Activated CD4-positive, alpha-beta T cell treated with anti-CD3 and anti-CD28 coated beads, Interleukin-2, amount 50 U/mL, for 24 hours (primary cell): ENCODE measurements around the gene SATB2.

Experiments used
- DNase-seq, 2 donors: peaks; one replicate each; pipeline ENCODE4 v3.0.0-alpha.2; 2020; ENCODE audit warnings: low read depth in 1 of 2, low spot score in 1 of 2

The SATB2 gene

GRCh38 chr2:199259671-199260070 is 198.1 kb downstream of the SATB2 start:
- no peak for DNase-seq

- no peak for DNase-seq
Observed at GRCh38 chr2:199258291-199258690, 199.4 kb downstream of the SATB2 start.

- DNase-seq, result no peak
Observed at GRCh38 chr2:199257261-199258224, 200.2 kb downstream of the SATB2 start.

DNA sequence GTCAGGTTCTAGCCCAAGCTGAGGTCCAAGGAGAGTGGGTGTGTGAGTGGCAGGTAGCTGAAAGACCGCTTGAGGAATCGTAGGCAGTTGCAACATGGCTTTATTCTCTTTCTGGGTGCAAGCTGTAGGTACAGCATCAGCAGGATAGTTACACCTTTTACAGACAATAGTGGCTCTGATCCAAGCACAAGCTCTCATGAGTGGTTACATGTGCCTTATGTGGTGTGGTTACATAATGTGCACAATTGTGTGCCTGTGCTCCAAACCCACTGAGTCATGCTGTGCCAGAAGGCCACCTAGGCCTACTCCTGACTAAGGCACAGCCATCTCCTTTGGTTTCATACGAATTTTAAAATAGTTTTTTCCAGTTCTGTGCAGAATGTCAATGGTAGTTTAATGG is 227.6 kb downstream of the SATB2 start:
- no peak for DNase-seq

DNA sequence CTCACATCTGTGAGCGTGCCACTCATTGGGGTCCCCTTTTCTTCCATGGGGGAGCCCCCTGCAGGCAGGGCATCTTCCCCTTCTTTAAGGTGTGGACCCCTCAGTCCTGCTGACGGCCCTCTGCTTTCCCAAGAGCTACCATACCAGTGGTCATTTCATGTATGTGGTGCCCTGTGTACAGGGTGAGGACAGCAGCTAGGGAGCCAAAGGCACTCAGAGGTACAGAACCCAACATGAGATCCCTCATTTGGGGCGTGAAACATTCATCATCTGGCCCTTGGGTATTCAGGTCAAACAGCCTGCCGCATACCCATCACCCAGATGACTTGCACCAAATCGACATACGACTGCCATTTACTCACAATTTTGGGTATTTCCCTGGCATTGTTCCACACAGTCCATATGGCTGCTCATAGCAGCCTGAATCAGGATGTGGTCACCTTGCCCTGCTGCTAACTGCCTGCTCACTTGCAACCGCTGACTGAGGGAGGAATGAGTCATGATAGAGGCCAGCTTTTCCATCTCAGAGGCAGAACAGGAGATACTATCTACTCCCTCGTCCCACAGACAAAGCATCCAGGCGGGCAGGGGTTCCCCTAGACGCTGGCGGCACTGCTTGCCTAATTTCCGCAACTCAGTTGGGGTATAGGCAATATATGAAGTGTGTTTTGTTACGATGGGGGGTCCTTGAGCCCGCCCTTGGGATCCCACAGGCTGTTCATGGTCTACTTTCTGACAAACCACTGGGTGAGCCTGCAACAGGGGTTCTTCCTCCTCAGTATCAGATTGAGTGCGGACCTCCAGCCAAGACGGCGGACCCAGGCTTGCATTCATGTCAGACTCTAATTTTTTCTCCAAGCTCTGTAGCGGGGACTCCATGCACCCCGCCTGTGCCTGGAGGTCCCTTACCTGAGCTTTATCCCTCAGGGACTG is 228.6 kb downstream of the SATB2 start:
- DNase-seq, result no peak

DNA sequence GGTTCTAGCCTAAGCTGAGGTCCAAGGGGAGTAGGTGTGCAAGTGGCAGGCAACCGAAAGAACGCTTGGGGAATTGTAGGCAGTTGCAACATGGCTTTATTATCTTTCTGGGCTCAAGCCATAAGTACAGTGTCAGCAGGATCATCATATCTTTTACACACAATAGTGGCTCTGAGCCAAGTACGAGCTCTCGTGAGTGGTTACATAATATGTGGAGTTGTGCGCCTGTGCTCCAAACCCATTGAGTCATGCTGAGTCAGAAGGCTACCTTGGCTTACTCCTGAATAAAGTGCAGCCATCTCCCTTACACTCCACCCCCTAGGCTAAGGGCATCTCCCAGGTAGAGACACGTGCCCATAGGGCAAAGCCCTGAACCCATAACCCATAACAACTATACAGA is 233.9 kb downstream of the SATB2 start:
- no peak for DNase-seq

GRCh38 chr2:199220920-199221319 is 236.8 kb downstream of the SATB2 start:
- DNase-seq, result no peak

DNA sequence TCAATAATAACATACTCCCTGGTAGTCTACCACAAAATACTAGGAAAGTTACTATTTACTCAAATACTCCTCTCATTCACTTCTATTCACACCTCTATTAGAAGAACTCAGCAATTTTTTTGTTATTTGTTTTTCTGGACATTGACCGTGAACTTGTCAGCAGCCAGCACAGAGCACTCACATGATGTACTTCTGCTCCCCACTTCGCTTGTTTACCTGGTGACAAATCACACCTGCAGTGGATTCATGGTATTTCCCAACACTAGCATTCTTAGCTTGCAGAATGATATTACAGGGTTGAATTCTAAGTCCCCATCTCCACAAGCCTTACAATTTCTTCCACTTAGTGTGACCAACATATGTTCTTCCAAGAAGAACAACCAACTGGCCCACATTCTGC is 238.2 kb downstream of the SATB2 start:
- no peak for DNase-seq
